ENCODE measurements around the gene KRT6C.

DNA sequence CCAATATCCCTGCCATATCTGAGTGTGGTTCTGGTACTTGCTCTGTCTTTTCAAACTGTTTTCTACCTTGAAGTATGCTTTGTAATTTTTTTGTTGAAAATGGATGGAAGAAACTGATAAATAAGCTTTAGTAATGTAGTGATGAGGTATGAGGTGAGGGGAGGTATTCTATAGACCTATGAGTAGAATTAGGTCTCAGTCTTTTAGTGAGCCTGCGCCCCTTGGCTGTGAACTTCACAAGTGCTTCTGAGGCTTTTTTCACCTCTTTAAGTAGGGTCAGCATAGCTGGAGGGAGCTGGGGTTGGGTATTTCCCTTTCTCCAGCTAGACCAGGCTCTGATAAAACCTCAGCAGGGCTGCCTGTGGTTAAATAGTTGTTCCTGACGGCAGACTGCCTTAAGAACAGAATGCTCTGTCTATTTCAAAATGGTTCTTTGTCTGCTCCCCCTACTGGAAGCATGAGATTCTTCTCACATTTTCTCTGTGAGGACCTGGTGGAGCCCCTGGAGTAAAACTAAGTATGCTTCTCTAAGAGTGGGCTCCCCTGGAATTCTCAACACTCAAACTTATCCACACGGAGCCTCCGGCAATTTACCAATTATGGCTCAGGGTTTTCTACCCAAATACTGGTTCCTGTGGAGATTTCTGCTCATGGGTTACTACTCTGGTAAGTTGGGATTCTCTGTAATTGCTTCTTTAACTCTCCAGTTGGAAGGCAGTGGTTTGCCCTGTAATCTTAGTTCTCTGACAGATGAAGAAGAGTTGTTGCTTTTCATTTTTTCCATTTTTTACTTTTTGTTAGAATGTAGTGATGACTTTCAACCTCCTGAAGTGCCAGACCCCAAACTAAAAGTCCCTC, 33.5 kb upstream of the KRT6C start:
- TF ChIP-seq, protein P1, sequence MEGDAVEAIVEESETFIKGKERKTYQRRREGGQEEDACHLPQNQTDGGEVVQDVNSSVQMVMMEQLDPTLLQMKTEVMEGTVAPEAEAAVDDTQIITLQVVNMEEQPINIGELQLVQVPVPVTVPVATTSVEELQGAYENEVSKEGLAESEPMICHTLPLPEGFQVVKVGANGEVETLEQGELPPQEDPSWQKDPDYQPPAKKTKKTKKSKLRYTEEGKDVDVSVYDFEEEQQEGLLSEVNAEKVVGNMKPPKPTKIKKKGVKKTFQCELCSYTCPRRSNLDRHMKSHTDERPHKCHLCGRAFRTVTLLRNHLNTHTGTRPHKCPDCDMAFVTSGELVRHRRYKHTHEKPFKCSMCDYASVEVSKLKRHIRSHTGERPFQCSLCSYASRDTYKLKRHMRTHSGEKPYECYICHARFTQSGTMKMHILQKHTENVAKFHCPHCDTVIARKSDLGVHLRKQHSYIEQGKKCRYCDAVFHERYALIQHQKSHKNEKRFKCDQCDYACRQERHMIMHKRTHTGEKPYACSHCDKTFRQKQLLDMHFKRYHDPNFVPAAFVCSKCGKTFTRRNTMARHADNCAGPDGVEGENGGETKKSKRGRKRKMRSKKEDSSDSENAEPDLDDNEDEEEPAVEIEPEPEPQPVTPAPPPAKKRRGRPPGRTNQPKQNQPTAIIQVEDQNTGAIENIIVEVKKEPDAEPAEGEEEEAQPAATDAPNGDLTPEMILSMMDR (tag by site-specific recombination; IDR thresholded peaks at IDR 0.05) = no peak
- no peak for TF ChIP-seq TCF7L2 (IDR thresholded peaks at IDR 0.05; ENCODE audit: borderline replicate concordance, low read depth, low read length)
- no peak for TF ChIP-seq ZFP69B (tag by site-specific recombination; IDR thresholded peaks at IDR 0.05)
- no peak for TF ChIP-seq ZNF621 (tag by site-specific recombination; IDR thresholded peaks at IDR 0.05)
- peak; percentile 83; the same call in 1 of the 2 replicates for TF ChIP-seq ZNF660 (tag by site-specific recombination; IDR thresholded peaks at IDR 0.05)
- no peak for TF ChIP-seq ZNF274 (IDR thresholded peaks at IDR 0.05; ENCODE audit: low read length)
- no peak for TF ChIP-seq ZNF274 (tag by site-specific recombination; IDR thresholded peaks at IDR 0.05; ENCODE audit: borderline replicate concordance)
- TF ChIP-seq ZNF239 (tag by site-specific recombination; IDR thresholded peaks at IDR 0.05) = no peak
- TF ChIP-seq ZNF596 (tag by site-specific recombination; IDR thresholded peaks at IDR 0.05) = no peak

All from HEK293 (cell line).